CD4-positive, alpha-beta memory T cell (primary cell): ENCODE results near the gene MS4A6A. TPM values are rescaled to one million over a fixed set of nuclear protein-coding genes. Genes with fewer than 3 reads are reported as not detected.

Experiments
- microRNA-seq: library from miRNA; unstranded; fragments of <30 nt; microRNA quantifications from one replicate; pipeline ENCODE4 v1.2.0, GENCODE V29; 2021; ENCODE audit warnings: borderline replicate concordance, borderline number of aligned reads, borderline microRNAs expressed, mixed read lengths
- polyA plus RNA-seq, 2 donors: library from polyadenylated mRNA; unstranded; fragments of 300-500 nt; fragmentation: Illumina TruSeq; gene quantifications; one replicate each; pipeline ENCODE4 v1.2.3, GENCODE V29; 2021
- total RNA-seq, 2 experiments: library from RNA; stranded (reverse); gene quantifications; one replicate each; pipeline ENCODE4 v1.2.3, GENCODE V29; 2021

The MS4A6A gene
- total and polyA plus RNA-seq, 4 experiments from 2014 or later: 2.7 to 7.7 (median 4.1) TPM

Small RNA genes within 50 kb of the gene (microRNA-seq; reads per million reads assigned to microRNA genes)
- not detected for gene MIR6503

Other genes with a start within 250 kb of the MS4A6A start
- gene OOSP1, start 244.7 kb downstream of the MS4A6A start, total RNA-seq: not detected
- gene OOSP1, start 244.7 kb downstream of the MS4A6A start, polyA plus RNA-seq: not detected
- not detected for gene OOSP4A, start 219.1 kb downstream of the MS4A6A start, total RNA-seq
- gene OOSP4A, start 219.1 kb downstream of the MS4A6A start, polyA plus RNA-seq: not detected
- not detected for gene OOSP4B, start 165.9 kb downstream of the MS4A6A start, total RNA-seq
- gene OOSP4B, start 165.9 kb downstream of the MS4A6A start, polyA plus RNA-seq: not detected
- gene OOSP2, start 142.7 kb downstream of the MS4A6A start, total RNA-seq: not detected
- gene OOSP2, start 142.7 kb downstream of the MS4A6A start, polyA plus RNA-seq: not detected
- not detected for gene MS4A3, start 126.4 kb downstream of the MS4A6A start, total RNA-seq
- under 1 TPM in 1 of 2 donors, not detected in 1; 0.37 TPM for gene MS4A3, start 126.4 kb downstream of the MS4A6A start, polyA plus RNA-seq
- gene MS4A2, start 94.4 kb downstream of the MS4A6A start, total RNA-seq: not detected
- not detected for gene MS4A2, start 94.4 kb downstream of the MS4A6A start, polyA plus RNA-seq
- gene MS4A4E, start 60.1 kb upstream of the MS4A6A start, total RNA-seq: not detected
- not detected for gene MS4A4E, start 60.1 kb upstream of the MS4A6A start, polyA plus RNA-seq
- under 1 TPM; 0.39 to 0.99 TPM for gene MS4A4A, start 97.6 kb upstream of the MS4A6A start, total RNA-seq
- not detected for gene MS4A4A, start 97.6 kb upstream of the MS4A6A start, polyA plus RNA-seq
- not detected for gene MS4A6E, start 144.2 kb upstream of the MS4A6A start, total RNA-seq
- not detected for gene MS4A6E, start 144.2 kb upstream of the MS4A6A start, polyA plus RNA-seq
- gene MS4A7, start 195.4 kb upstream of the MS4A6A start, total RNA-seq: 1 to 10 TPM in 1 of 2 experiments, under 1 TPM in 1; 0.76 to 1.6 TPM
- under 1 TPM in 1 of 2 donors, not detected in 1; 0.36 TPM for gene MS4A7, start 195.4 kb upstream of the MS4A6A start, polyA plus RNA-seq
- not detected for gene MS4A14, start 213.4 kb upstream of the MS4A6A start, total RNA-seq
- not detected for gene MS4A14, start 213.4 kb upstream of the MS4A6A start, polyA plus RNA-seq
- not detected for gene MS4A5, start 246.5 kb upstream of the MS4A6A start, total RNA-seq
- not detected for gene MS4A5, start 246.5 kb upstream of the MS4A6A start, polyA plus RNA-seq